ENCODE data around the gene CASZ1.

The CASZ1 gene

GRCh38 chr1:10667861-10668761 lies 128.3 kb downstream of the CASZ1 start:
- Mint-ChIP-seq H3K27ac (no peak overlapping the region), H3K27me3 (no peaks in the 10 kb centered on the region), H3K9me3 (no peaks in the 10 kb centered on the region), H3K4me3 (no peak overlapping the region), H3K4me1 (peaks cover 8 to 29% of the 10 kb centered on the region in 2 donors), H3K36me3 (peaks cover 2 to 3% of the 10 kb centered on the region in 2 donors)
- DNase-seq (no peak), ATAC-seq (replicated peaks) (no peak)

GRCh38 chr1:10665930-10666850 lies 130.3 kb downstream of the CASZ1 start:
- Mint-ChIP-seq H3K27me3 (no peaks in the 10 kb centered on the region), H3K4me1 (peaks cover 5 to 11% of the 10 kb centered on the region in 2 donors), H3K4me3 (no peak overlapping the region), H3K27ac (no peak overlapping the region), H3K9me3 (no peaks in the 10 kb centered on the region), H3K36me3 (peaks cover 0 to 3% of the 10 kb centered on the region in 2 donors)
- ATAC-seq (replicated peaks) (no peak), DNase-seq (no peak)

- H3K4me3 Mint-ChIP-seq, result no peak overlapping the region
- H3K27me3 Mint-ChIP-seq, result no peaks in the 10 kb centered on the region
- DNase-seq, result no peak
- H3K27ac Mint-ChIP-seq, result no peak overlapping the region
- no peaks in the 10 kb centered on the region for H3K9me3 Mint-ChIP-seq
- H3K36me3 Mint-ChIP-seq, result peaks cover 0 to 3% of the 10 kb centered on the region in 2 donors
- peaks cover 0 to 1% of the 10 kb centered on the region in 2 donors for H3K4me1 Mint-ChIP-seq
- no peak for ATAC-seq (replicated peaks)
Observed at GRCh38 chr1:10665226-10665625, 131.2 kb downstream of the CASZ1 start.

- Mint-ChIP-seq H3K36me3 (peaks cover 3 to 6% of the 10 kb centered on the region in 2 donors), H3K27ac (no peak overlapping the region), H3K4me3 (no peak overlapping the region)
Observed at GRCh38 chr1:10664251-10664650, 132.2 kb downstream of the CASZ1 start.

GRCh38 chr1:10663678-10664035 lies 132.8 kb downstream of the CASZ1 start:
- Mint-ChIP-seq H3K9me3 (no peaks in the 10 kb centered on the region), H3K4me1 (no peaks in the 10 kb centered on the region)
- no peak for DNase-seq

More at GRCh38 chr1:10664251-10664650, 132.2 kb downstream of the CASZ1 start:
- DNase-seq (no peak), ATAC-seq (replicated peaks) (no peak)
- H3K9me3 Mint-ChIP-seq, result no peaks in the 10 kb centered on the region
- H3K4me1 Mint-ChIP-seq, result no peaks in the 10 kb centered on the region
- no peaks in the 10 kb centered on the region for H3K27me3 Mint-ChIP-seq

GRCh38 chr1:10662824-10663677 lies 133.4 kb downstream of the CASZ1 start:
- Mint-ChIP-seq H3K36me3 (peaks cover 6 to 9% of the 10 kb centered on the region in 2 donors), H3K27ac (no peak overlapping the region), H3K4me3 (no peak overlapping the region), H3K4me1 (no peaks in the 10 kb centered on the region), H3K9me3 (no peaks in the 10 kb centered on the region), H3K27me3 (no peaks in the 10 kb centered on the region)
- no peak for DNase-seq
- ATAC-seq (replicated peaks), result no peak

More at GRCh38 chr1:10663678-10664035, 132.8 kb downstream of the CASZ1 start:
- Mint-ChIP-seq H3K27me3 (no peaks in the 10 kb centered on the region), H3K27ac (no peak overlapping the region), H3K4me3 (no peak overlapping the region), H3K36me3 (peaks cover 6 to 9% of the 10 kb centered on the region in 2 donors)
- ATAC-seq (replicated peaks), result no peak

- H3K9me3 Mint-ChIP-seq, result no peaks in the 10 kb centered on the region
- H3K27me3 Mint-ChIP-seq, result no peaks in the 10 kb centered on the region
- no peaks in the 10 kb centered on the region for H3K4me1 Mint-ChIP-seq
- no peak overlapping the region for H3K4me3 Mint-ChIP-seq
- H3K27ac Mint-ChIP-seq, result no peak overlapping the region
- H3K36me3 Mint-ChIP-seq, result peaks cover 6 to 12% of the 10 kb centered on the region in 2 donors
- ATAC-seq (replicated peaks) (no peak), DNase-seq (no peak)
Observed at GRCh38 chr1:10662090-10662688, 134.3 kb downstream of the CASZ1 start.

- Mint-ChIP-seq H3K27ac (no peak overlapping the region), H3K4me1 (no peaks in the 10 kb centered on the region), H3K4me3 (no peak overlapping the region), H3K27me3 (no peaks in the 10 kb centered on the region), H3K36me3 (peaks cover 6 to 14% of the 10 kb centered on the region in 2 donors), H3K9me3 (no peaks in the 10 kb centered on the region)
- ATAC-seq (replicated peaks) (no peak), DNase-seq (no peak)
Observed at GRCh38 chr1:10661453-10661852, 135.0 kb downstream of the CASZ1 start.

GRCh38 chr1:10659646-10660540 lies 136.6 kb downstream of the CASZ1 start:
- Mint-ChIP-seq H3K4me1 (no peaks in the 10 kb centered on the region), H3K4me3 (no peak overlapping the region), H3K36me3 (peaks cover 9 to 17% of the 10 kb centered on the region in 2 donors), H3K9me3 (no peaks in the 10 kb centered on the region), H3K27ac (no peak overlapping the region), H3K27me3 (no peaks in the 10 kb centered on the region)
- DNase-seq, result no peak
- ATAC-seq (replicated peaks), result no peak

- no peaks in the 10 kb centered on the region for H3K27me3 Mint-ChIP-seq
- H3K4me1 Mint-ChIP-seq, result no peaks in the 10 kb centered on the region
- peaks cover 12 to 21% of the 10 kb centered on the region in 2 donors for H3K36me3 Mint-ChIP-seq
- no peak for ATAC-seq (replicated peaks)
- DNase-seq, result no peak
- H3K27ac Mint-ChIP-seq, result no peak overlapping the region
- no peak overlapping the region for H3K4me3 Mint-ChIP-seq
- no peaks in the 10 kb centered on the region for H3K9me3 Mint-ChIP-seq
Observed at GRCh38 chr1:10659218-10659617, 137.2 kb downstream of the CASZ1 start.

GRCh38 chr1:10658396-10659066 lies 137.9 kb downstream of the CASZ1 start:
- no peak overlapping the region for H3K27ac Mint-ChIP-seq
- H3K27me3 Mint-ChIP-seq, result no peaks in the 10 kb centered on the region
- H3K9me3 Mint-ChIP-seq, result no peaks in the 10 kb centered on the region
- H3K4me1 Mint-ChIP-seq, result no peaks in the 10 kb centered on the region
- no peak overlapping the region for H3K4me3 Mint-ChIP-seq
- ATAC-seq (replicated peaks), result no peak
- DNase-seq, result no peak
- peaks cover 17 to 28% of the 10 kb centered on the region in 2 donors for H3K36me3 Mint-ChIP-seq

- H3K27me3 Mint-ChIP-seq, result no peaks in the 10 kb centered on the region
- no peak for DNase-seq
- H3K36me3 Mint-ChIP-seq, result peaks cover 23 to 39% of the 10 kb centered on the region in 2 donors
- no peak overlapping the region for H3K27ac Mint-ChIP-seq
- H3K4me1 Mint-ChIP-seq, result no peaks in the 10 kb centered on the region
- H3K9me3 Mint-ChIP-seq, result no peaks in the 10 kb centered on the region
- no peak overlapping the region for H3K4me3 Mint-ChIP-seq
- ATAC-seq (replicated peaks), result no peak
Observed at GRCh38 chr1:10657088-10657847, 139.2 kb downstream of the CASZ1 start.
